A204.1 (cell line): Measurements from ENCODE around the gene RBP5.

Experiments used
- FAIRE-seq: peaks from 2 replicates; lab custom pipeline; 2012; peaks lifted over from hg19 to GRCh38; lab: Jason Lieb, UNC

Gene RBP5

DNA sequence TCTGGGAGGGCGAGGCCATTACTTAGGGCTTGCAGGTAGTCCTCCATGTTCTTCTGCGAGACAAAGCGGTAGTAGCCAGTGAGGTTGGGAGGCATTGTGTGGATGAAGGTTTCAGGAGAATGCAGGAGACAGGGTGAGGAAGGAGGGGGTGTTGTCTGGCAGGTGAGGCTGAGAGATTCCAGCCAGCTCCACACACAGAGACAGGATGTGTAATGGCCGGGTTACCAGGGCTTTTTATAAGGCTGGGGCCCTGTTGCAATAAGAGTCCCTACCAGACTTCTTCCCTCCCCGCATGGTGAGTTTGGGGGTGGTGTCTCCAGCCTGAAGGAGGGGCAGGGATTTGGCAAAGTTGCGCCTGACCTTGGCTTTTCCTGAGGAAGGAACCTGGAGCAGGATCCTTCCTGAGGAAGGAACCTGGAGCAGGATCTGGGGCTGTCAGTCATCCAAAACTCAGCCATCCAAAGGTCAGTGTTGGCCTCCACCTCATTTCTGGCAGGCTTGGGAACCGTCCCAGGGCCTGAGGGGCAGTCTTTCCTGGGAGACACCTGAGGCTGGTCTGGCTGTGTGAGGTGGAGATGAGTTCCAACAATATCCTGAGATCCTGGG lies at the start of gene RBP5:
TSS of gene RBP5 (minus strand) at position 209 of the 606 bp plus-strand sequence. CDS start at position 95, 114 bp downstream.
- no peak for FAIRE-seq

GRCh38 chr12:7178481-7178880 lies 49.8 kb upstream of the RBP5 start:
- FAIRE-seq, result no peak

GRCh38 chr12:7176595-7176994 lies 47.9 kb upstream of the RBP5 start:
- FAIRE-seq, result no peak

GRCh38 chr12:7175493-7175892 lies 46.8 kb upstream of the RBP5 start:
- no peak for FAIRE-seq

GRCh38 chr12:7171854-7172253 lies 43.2 kb upstream of the RBP5 start:
- peak; percentile 89 for FAIRE-seq

GRCh38 chr12:7169951-7170350 lies 41.3 kb upstream of the RBP5 start:
- no peak for FAIRE-seq

- no peak for FAIRE-seq
These were observed 34.0 kb upstream of the RBP5 start for GRCh38 chr12:7162691-7163114.

- FAIRE-seq, result no peak
These were observed 33.1 kb upstream of the RBP5 start for GRCh38 chr12:7161811-7162210.

GRCh38 chr12:7161327-7161726 lies 32.6 kb upstream of the RBP5 start:
- no peak for FAIRE-seq

- no peak for FAIRE-seq
These were observed 31.5 kb upstream of the RBP5 start for GRCh38 chr12:7160183-7160582.

DNA sequence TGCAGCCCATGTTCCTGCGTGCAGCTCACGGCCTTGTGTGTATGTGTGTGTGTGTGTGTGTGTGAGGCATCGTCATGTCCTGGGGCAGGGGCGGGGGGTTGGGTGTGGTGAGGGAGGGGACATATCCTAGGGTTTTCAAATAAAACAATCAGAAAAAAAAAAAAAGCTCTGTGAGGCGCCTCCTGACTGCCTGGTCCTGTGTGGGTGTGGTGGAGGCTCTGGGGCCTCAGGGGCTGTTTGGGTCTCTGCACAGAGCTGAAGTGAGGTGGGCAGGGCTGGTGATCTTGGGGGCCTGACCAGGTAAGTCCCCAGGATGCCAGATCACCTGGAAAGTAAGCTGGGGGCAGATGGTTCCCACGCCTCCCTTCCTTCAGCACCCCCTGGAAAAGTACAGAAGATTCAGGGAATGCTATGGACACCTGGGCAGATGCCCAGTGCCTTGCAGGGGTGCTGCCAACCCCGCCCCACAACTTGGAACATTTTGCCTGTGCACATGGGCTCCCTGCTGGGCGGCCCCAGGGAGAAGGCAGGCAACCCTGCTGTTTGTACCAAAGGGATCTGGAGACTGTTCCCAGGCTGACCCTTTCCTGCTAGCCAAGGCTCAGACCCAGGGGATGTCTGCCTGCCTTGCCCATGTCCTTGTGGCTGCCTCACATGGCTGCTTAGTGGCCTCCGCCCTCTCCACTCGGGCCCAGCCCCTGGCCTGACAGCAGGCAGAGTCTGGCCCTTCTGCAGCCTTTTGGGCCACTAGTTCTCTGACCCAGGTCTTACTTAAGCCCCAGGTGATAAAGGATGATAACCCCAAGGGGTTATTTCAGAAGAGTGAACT lies 30.3 kb upstream of the RBP5 start:
- FAIRE-seq, result no peak

GRCh38 chr12:7157391-7157790 lies 28.7 kb upstream of the RBP5 start:
- FAIRE-seq, result no peak

DNA sequence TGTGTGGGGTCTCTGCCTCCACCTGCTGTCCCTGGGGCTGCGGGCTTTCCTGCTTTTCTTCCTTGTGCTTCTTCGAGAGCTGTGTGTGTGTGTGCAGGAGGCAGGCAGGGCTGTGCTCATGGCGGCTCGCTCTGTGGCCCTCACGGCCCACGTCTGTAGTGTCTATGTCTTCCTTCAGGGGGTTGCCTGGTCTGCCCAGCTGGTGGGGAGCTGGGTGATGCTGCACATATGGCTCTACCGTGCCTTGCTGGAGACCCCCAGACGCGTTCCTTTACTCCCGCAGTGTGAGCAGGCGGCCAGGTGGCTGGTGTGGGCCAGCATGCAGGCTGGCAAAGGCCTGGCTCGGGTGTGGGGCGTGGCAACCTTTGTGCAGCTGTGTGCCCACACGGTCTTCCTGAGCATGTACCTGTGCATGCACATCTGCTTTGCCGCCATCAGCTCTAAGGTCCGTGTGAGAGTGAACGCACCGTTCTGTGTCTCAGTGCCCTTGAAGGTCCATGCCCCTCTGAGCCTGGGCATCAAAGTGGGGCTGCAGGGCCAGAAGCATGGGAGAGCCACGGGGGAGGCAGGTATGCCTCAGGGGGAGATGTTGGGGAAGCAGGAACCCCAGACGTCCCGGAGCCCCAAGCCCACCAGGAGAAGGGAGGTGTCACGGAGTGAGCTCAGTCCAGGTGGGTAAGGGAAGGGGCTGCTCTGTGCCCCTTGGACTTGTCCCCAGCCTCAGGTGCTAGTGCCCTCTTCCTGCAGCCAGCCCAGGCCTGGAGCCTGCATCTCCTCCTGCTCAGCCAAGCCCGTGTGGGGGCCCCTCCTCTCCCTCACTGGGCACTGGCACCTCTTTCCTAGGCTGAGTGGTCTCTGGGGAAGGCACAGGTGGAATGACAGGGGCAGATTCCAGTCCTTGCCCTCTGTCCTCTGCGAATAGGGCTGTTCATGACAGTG lies 27.8 kb upstream of the RBP5 start:
- FAIRE-seq, result no peak

GRCh38 chr12:7155471-7156034 lies 26.9 kb upstream of the RBP5 start:
- no peak for FAIRE-seq

DNA sequence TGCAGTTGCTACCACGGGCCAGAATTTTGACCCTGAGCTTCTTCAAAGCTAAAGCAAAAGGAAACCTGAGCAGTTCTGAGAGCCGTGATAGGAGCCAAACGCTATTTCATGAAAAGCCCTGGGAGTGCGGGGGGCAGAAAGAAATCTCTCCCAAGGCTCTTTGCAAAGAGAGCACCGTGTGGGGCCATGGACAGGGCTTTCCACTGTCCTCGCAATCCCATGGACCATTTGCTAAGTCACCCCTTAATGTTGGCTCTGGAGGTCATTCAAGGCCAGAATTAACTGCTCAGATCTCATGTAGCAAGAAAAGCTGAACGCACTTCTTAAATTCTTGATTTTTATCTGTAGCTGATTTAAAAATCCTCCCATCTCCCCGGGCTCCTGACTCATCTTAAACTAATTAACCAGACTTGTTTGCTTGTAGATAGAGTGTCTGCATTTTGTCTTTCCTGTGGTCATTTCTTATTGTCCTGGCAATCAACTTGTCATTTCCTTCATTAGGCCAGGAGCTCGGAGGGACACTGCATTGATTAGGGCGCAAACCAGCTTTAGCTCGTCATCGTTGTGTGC lies 26.3 kb upstream of the RBP5 start:
- no peak for FAIRE-seq

DNA sequence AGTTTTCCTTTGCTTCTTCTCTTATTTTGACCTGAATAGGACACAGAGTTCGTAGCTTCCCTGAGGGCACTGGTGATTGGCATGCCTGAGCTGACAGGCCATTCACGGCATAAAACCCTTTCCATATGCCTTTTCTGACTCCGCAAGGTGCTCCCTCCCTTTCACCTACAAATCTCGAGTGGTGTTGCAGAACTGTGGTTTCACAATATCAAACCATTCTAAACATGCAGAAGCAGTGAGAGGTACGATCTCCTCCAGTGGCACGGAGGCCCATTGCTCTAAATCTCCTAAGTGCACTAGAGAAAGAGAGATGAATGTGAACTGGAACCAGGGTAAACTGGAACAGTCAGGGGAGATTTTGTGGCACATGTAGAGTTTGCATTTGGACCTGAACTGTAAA lies 25.4 kb upstream of the RBP5 start:
- FAIRE-seq, result no peak

DNA sequence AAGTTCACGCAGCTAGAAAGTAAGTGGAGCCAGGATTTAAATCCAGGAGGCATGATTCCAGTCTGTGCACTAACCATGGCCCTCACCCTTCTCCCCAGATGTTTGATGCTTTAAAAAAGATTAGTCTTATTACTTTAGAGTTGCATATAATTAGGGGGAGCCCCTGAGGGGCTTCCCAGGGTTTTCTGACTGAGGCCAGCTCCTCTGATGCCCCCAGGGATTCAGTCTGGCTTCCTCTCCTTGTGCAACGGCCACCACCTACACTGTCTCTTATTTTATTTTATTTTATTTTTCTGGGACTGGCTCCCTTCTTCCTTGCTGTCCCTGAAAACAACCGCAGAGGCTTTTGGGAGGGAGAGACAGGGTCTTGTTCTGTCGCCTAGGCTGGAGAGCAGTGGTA lies 24.1 kb upstream of the RBP5 start:
- no peak for FAIRE-seq

DNA sequence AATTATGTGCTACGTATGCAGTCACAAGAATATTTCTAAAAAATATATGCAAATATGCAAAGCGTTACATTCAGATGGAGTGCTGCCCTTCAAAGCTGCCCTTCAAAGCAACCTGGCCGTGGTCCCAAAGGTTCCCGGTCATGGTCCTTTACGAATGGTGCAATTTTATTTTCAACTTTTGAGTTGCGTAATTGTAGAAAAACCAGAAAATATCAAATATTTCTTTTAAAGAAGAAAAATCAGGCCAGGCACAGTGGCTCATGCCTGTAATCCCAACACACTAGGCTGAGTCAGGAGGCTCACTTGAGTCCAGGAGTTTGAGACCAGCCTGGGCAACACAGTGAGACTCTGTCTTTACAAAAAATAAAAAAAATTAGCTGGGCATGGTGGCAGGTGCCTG lies 22.8 kb upstream of the RBP5 start:
- no peak for FAIRE-seq

DNA sequence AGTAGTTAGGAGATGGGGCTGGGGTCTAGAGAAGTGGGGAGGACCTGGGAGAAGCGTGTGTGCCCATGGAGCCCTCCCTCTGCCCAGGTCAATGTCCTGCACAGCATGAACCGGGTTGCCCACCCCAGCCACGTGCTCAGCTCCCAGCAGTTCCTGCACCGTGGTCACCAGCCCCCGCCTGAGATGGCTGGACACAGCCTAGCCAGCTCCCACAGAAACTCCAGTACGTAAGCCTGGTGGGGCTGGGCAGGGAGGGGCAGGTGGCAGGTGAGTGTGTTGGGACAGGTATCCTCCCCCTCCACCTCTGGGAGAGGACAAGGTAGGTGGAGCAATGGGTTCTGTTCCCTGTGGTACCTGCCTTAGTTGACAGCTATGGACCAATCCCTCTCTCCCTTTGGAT lies 22.2 kb upstream of the RBP5 start:
- FAIRE-seq, result no peak

DNA sequence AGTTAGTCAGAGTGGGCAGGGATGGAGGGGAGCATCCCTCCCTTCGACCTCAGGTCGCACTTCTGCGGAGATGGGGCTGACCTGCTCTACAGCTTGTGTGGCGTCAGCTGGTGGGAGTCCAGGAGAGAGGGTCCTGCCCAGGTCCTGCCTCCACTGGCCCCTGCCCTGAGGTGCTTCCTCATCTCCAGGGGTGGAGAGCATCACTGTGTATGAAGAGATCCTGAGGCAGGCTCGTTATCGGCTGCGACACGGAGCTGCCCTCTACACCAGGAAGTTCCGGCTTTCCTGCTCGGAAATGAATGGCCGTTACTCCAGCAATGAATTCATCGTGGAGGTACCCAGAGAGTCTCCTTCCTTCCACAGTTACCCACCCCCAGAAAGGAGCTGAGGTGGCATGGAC lies 21.7 kb upstream of the RBP5 start:
- FAIRE-seq, result no peak

GRCh38 chr12:7146906-7147305 lies 18.2 kb upstream of the RBP5 start:
- no peak for FAIRE-seq

GRCh38 chr12:7146228-7146627 lies 17.5 kb upstream of the RBP5 start:
- no peak for FAIRE-seq
